HG03064 (cell line): ENCODE measurements around the gene CLIP3.
A peak's percentile ranks its signal among the peaks of the same experiment; 100 is the strongest.
"Not testable (repeated sequence)": the region's sequence is repeated elsewhere in the genome, so short reads cannot be mapped to it uniquely, and the experiment has no call there.

Experiments
- ATAC-seq: cut with Tn5 transposase; IDR thresholded peaks from one replicate; pipeline ENCODE4 v1.9.1; 2021; ENCODE audit warnings: low read depth; ENCODE audit not compliant: unreplicated experiment

The CLIP3 gene

DNA sequence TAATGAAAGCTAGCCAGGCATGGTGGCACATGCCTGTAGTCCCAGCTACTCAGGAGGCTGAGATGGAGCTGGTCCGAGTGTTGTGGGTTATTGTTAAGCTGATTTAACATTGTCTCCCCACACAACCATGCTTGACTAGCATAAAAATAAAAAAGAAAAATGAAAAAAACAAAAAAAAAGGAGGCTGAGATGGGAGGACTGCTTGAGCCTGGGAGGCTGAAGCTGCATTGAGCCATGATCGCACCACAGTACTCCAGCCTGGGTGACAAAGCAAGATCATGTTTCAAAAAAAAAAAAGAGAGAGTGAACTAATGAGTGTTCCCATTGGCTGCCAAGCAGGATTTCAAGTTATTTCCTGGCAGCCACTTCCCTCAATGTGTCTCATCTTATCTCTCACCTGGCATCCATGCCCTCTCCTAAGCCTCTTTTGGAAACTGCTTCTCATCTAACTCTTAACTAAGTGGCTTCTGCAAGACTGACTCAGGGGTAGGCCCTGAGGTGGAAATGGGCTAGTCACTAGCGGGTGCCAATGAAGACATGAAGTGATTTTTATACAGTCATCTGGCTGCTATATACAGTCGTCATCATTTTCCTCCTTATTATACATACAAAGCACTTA, 16.5 kb upstream of the CLIP3 start:
- no peak for ATAC-seq

DNA sequence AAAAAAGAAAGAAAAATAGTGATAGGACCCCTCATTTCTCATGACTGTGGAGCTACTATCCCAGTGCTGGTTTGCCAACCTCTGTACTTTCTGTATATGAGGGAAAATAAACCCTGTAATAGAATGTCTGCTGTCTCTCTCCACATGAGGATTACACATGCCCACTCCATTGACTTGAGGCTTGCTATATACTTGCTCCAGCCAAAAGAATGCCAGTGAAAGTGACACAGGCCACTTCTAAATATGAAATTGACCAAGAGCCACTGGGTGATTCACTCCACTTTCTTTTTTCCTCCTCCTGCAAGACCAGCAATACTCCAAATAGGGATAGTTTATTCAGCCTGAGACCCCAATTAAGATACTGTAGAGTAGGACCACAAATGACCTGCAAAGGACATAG, 15.2 kb upstream of the CLIP3 start:
- ATAC-seq = no peak

DNA sequence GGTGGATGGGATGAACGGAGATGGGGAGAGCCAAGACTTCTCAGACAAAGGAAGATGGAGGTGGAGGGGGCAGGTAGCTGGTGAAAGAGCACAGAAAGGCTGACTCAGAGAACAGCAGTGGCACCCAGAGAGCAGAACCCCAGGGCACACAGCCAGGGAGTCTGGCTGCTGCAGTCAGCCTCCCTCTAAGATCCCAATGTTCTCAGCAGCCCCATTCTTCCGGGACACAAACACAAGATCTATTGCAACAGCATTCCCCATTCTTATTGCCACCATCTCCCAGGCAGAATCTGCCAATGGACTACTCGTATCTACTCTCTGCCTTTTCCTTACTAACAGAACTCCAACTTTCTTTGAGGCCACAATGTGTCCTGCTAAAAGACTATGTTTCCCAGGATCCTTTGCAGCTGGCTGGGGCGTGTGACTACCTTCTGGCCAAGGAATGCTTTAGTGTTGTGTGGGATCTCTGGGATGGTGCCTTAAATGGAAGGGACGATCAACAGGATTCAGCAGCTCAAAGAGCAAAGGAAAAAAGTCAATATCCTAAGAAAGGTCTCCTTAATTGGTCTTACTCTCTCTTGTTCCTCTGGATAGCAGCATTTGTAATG, 13.9 kb upstream of the CLIP3 start:
- ATAC-seq = no peak

- ATAC-seq = no peak
Observed at GRCh38 chr19:36043952-36044351, 11.3 kb upstream of the CLIP3 start.

GRCh38 chr19:36041831-36042230, 9.2 kb upstream of the CLIP3 start:
- ATAC-seq = no peak

GRCh38 chr19:36041092-36041491, 8.4 kb upstream of the CLIP3 start:
- ATAC-seq = not testable (repeated sequence)

DNA sequence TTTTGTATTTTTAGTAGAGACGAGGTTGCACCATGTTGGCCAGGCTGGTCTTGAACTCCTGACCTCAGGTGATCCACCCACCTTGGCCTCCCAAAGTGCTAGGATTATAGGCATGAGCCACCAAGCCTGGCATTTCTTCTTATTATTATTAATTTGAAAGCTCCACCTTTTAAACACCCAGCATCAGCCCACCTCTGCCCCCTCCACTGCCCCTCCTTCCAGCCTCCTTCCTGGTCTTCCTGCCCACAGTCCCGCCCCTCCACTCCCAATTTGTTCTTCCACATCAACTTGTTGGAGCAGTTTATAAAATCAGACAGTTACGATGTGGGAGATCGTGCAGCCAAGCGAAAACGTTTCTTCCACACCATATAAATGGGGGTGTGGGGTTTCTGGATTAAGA, 7.8 kb upstream of the CLIP3 start:
- ATAC-seq = no peak

GRCh38 chr19:36031308-36031707, 1.4 kb downstream of the CLIP3 start:
- no peak for ATAC-seq

- no peak for ATAC-seq
Observed at GRCh38 chr19:36030264-36031148, 2.2 kb downstream of the CLIP3 start.

GRCh38 chr19:36028313-36029041, 4.2 kb downstream of the CLIP3 start:
- ATAC-seq = no peak

GRCh38 chr19:36027696-36028095, 5.0 kb downstream of the CLIP3 start:
- ATAC-seq = no peak

- no peak for ATAC-seq
Observed at GRCh38 chr19:36026091-36026876, 6.4 kb downstream of the CLIP3 start.

DNA sequence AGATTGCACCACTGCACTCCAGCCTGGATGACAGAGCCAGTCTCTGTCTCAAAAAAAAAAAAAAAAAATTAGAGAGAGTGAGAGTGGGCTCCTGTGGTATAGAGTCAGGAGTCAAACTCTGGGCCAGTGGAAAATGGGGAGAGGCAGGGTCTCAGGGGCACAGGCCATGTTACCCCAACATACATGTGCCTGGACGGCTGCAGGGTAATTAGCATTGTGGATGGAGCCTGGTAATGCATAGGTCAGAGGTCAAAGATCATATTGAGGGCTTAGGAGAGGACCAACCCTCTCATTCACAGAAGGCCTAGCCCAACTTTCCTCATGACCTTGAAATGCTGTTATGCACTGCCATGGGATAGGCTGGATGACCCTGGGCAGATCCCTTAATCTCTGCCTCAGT, 7.1 kb downstream of the CLIP3 start:
- no peak for ATAC-seq

DNA sequence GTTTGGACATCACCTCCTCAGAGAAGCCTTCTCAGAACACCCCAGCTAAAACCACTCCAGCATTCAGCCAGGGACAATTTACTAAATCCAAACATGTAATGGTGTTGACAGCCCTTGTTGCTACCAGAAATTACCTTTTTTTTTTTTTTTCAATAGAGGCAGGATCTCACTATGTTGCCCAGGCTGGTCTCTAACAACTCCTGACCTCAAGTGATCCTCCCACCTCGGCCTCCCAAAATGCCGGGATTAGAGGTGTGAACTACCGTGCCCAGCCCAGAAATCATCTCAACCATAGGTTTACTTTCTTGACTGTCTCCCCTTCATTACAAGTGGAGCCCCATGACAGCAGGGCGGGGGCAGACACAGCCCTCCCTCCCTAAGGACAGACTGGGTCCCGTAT, 9.2 kb downstream of the CLIP3 start:
- ATAC-seq = no peak

- ATAC-seq = no peak
Observed at GRCh38 chr19:36019061-36019670, 13.5 kb downstream of the CLIP3 start.

DNA sequence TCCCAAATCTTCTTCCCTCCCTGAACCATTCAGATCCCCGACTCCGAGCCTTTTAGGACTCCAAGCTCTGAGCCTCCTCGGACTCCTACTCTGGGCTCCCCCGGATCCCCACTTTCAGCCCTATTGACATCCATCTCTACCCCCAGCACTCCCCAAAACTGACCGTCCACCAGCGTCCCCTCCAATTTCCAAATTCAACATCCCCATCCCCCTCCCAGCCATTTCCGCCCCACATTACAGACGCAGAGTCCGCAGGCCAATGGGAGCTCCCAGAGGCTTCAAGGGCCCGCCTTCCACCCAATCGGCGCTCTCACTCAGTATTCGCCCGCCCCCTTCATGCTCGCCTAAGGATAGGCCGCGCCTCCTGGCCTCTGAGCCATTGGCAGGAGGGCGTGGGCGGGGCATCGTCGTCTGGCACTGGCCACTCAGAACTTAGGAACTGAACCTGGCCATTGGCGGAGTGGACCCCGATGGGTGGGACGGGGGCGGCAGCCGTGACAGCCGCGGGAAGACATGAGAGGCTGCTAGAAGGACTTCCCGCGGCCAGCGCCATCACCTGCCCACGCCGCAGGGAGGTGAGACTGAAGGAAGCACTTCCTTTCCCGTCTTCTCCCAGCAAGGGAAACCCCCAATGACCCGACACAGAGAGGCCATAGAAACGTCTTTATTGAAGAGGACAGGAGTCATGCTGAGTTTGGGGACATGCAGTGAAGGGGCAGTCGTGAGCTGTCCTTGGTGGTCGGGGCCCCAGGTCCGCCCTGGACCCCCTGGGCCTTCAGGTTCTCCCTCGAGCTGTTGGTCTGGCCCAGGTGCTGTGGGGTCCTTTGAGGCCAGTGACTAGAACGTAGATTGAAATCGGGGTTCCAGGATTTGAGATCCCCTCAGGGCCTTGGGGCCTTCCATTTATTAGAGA, 18.4 kb downstream of the CLIP3 start, which contains the start of gene ALKBH6:
Gene ALKBH6, minus strand, starts transcription at position 202 of the 913 bp plus-strand sequence. CDS start 816 bp downstream, outside the sequence.
- ATAC-seq = peak; percentile 90

GRCh38 chr19:36013280-36014011, 19.2 kb downstream of the CLIP3 start:
- ATAC-seq = no peak

DNA sequence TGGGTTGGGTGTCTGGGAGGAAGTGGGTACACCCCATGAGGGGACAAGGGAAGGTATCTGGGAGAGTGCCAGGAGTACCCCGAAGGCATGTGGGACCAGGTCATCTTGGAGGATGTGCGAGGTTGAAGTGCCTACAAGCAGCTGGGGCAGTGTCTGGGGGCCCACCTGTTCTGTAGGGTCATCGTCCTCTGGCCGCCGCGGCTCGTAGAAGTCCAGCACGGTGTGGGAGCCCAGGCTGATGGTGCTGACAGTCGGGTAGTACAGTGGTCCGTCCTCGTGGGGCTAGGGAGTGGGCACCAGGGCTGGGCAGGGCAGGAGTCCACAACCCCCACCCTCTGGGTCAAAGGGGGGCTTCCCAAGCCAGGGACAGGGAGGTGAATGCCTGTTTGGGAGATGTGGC, 22.3 kb downstream of the CLIP3 start:
- no peak for ATAC-seq
